ENCODE results near the gene RASD2.

GRCh38 chr22:35589071-35589755 is 48.6 kb downstream of the RASD2 start:
- TF ChIP-seq POLR2AphosphoS5 (IDR thresholded peaks at IDR 0.05; ENCODE audit: borderline replicate concordance, low read depth, low read length) (no peak), EZH2 (IDR thresholded peaks at IDR 0.05) (no peak)

Measured in SK-N-MC (cell line).